ENCODE results near the gene IFITM10. TPM values are rescaled to one million over a fixed set of nuclear protein-coding genes. Genes with fewer than 3 reads are reported as not detected.
A peak's percentile ranks its signal among the peaks of the same experiment; 100 is the strongest.

IFITM10 gene
- total and polyA plus RNA-seq, 5 donors, result 0.25 to 1.0 (median 0.57) TPM

DNA sequence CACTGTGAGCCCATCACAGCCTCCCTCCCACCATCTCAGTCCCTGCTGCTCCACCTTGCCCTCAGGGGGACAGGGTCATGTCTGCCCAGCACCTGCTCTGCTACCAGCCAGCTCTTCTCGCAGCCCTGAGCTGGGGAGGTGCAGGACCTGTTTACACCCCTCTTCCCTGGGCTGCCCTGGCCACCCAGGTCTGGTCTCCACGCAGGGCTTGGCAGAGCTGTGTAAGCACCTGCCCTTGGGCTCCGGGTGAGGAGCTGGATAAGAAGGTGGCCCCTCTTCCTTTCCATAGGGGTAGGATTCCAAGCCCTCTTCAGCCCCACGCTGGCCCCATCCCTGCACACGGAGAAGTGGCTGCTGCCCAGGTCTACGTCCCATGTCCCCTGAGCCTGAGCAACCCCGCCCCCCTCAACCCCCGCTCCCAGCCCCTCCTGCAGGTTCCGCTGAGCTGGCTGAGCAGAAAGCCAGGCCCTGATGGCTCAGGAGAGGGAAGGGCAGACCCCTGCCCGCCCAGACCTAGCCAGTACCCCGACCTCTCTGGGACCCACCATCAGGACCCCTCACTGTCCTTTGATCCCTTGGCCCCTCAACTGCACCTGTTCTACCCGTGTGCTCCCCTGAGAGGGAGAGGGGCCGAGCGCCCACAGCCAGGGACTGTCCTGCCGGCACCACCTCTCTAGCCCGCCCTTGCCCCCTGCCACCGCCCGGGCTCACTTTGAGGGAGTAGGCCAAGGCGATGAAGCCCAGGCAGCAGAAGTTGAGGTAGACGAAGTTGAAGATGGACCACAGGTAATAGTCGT is 3.2 kb downstream of the IFITM10 start:
- Histone ChIP-seq H3K27me3 (ENCODE audit: control insufficient read depth, insufficient read depth) (no peaks in the 10 kb centered on the region), H3K4me1 (ENCODE audit: control insufficient read depth, insufficient read depth, low read length) (peaks cover 9% of the 10 kb centered on the region), H3K27ac (ENCODE audit: low read length) (no peak overlapping the region), H3K4me3 (ENCODE audit: low read length) (no peak overlapping the region), H3K9me3 (ENCODE audit: control insufficient read depth, low read length) (no peaks in the 10 kb centered on the region)
- intact Hi-C loops (cut with DNase I), result no loop called here
- WGBS, result 87% methylated on average over 21 of the region's 21 CpGs
- ATAC-seq (no peak), DNase-seq (no peak)

GRCh38 chr11:1746511-1746931 is 3.9 kb downstream of the IFITM10 start:
- no peak overlapping the region for H3K4me3 ChIP-seq (ENCODE audit: low read length)

GRCh38 chr11:1745701-1746320 is 4.6 kb downstream of the IFITM10 start:
- intact Hi-C loops (cut with DNase I), result no loop called here
- H3K27ac ChIP-seq (ENCODE audit: low read length), result no peak overlapping the region
- peaks cover 9% of the 10 kb centered on the region for H3K4me1 ChIP-seq (ENCODE audit: control insufficient read depth, insufficient read depth, low read length)
- no peak for DNase-seq
- no peak for ATAC-seq
- no peaks in the 10 kb centered on the region for H3K27me3 ChIP-seq (ENCODE audit: control insufficient read depth, insufficient read depth)
- H3K4me3 ChIP-seq (ENCODE audit: low read length), result no peak overlapping the region
- WGBS, result 94% methylated on average over 14 of the region's 14 CpGs
- H3K9me3 ChIP-seq (ENCODE audit: control insufficient read depth, low read length), result no peaks in the 10 kb centered on the region

More at GRCh38 chr11:1746511-1746931, 3.9 kb downstream of the IFITM10 start:
- Histone ChIP-seq H3K4me1 (ENCODE audit: control insufficient read depth, insufficient read depth, low read length) (peaks cover 9% of the 10 kb centered on the region), H3K9me3 (ENCODE audit: control insufficient read depth, low read length) (no peaks in the 10 kb centered on the region), H3K27me3 (ENCODE audit: control insufficient read depth, insufficient read depth) (no peaks in the 10 kb centered on the region), H3K27ac (ENCODE audit: low read length) (no peak overlapping the region)
- 89% methylated on average over 22 of the region's 22 CpGs for WGBS
- ATAC-seq, result no peak
- peak in 2 of 3 donors; percentile 55 to 57 for DNase-seq
- intact Hi-C loops (cut with DNase I), result no loop called here

- DNase-seq (peak in 1 of 3 donors; percentile 43), ATAC-seq (no peak)
These were observed 5.3 kb downstream of the IFITM10 start for GRCh38 chr11:1744891-1745700.

DNA sequence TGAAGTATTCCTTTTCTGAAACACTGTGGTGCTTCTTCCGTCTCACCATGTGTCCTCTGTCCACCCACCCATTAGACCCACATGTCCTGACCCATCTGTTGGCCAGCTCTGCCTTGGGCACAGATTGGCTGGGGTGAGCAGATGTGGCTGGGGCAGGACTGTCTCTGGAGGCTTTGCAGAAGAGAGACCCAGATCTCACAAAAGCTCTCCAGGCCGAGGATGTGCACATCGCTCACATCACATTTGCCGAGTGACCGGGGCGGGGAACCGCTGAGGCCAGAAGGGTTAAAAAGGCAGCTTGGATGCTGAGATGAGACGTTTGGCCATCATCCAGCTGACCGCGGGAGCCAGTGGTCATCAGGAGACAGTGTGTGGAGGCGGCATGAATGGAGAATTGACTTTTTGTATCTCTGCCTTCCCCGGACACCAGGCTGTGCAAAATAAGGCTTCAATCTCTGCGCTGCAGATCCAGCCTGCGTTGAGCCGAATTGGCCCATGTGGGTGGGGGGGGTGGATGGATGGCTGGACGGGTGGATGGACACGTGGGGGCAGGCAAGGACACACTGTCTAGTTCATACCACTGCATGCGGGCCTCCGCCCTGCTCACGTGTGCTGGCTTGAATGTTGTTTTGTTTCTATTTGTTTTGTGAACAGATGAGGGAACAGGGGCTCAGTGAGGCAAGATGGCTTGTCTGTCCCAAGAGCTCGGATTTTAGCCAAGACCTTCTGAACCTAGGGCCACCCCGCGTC is 6.1 kb downstream of the IFITM10 start:
- no peaks in the 10 kb centered on the region for H3K27me3 ChIP-seq (ENCODE audit: control insufficient read depth, insufficient read depth)
- WGBS, result 52% methylated on average over 23 of the region's 23 CpGs
- no peak overlapping the region for H3K4me3 ChIP-seq (ENCODE audit: low read length)
- DNase-seq (peak in 1 of 3 donors; percentile 58), ATAC-seq (peak; percentile 17 to 27)
- no peak overlapping the region for H3K27ac ChIP-seq (ENCODE audit: low read length)
- H3K9me3 ChIP-seq (ENCODE audit: control insufficient read depth, low read length), result no peaks in the 10 kb centered on the region
- intact Hi-C loops (cut with DNase I), result no loop called here
- H3K4me1 ChIP-seq (ENCODE audit: control insufficient read depth, insufficient read depth, low read length), result no peaks in the 10 kb centered on the region

More at GRCh38 chr11:1744891-1745700, 5.3 kb downstream of the IFITM10 start:
- Histone ChIP-seq H3K27me3 (ENCODE audit: control insufficient read depth, insufficient read depth) (no peaks in the 10 kb centered on the region), H3K9me3 (ENCODE audit: control insufficient read depth, low read length) (no peaks in the 10 kb centered on the region), H3K4me3 (ENCODE audit: low read length) (no peak overlapping the region), H3K27ac (ENCODE audit: low read length) (no peak overlapping the region), H3K4me1 (ENCODE audit: control insufficient read depth, insufficient read depth, low read length) (peaks cover 5% of the 10 kb centered on the region)
- intact Hi-C loops (cut with DNase I), result no loop called here
- WGBS, result 71% methylated on average over 18 of the region's 18 CpGs

- H3K27me3 ChIP-seq (ENCODE audit: control insufficient read depth, insufficient read depth), result no peaks in the 10 kb centered on the region
- DNase-seq (no peak), ATAC-seq (no peak)
- H3K27ac ChIP-seq (ENCODE audit: low read length), result no peak overlapping the region
- H3K4me1 ChIP-seq (ENCODE audit: control insufficient read depth, insufficient read depth, low read length), result no peaks in the 10 kb centered on the region
- intact Hi-C loops (cut with DNase I), result no loop called here
- H3K9me3 ChIP-seq (ENCODE audit: control insufficient read depth, low read length), result no peaks in the 10 kb centered on the region
- WGBS, result 85% methylated on average over 10 of the region's 10 CpGs
- no peak overlapping the region for H3K4me3 ChIP-seq (ENCODE audit: low read length)
These were observed 6.7 kb downstream of the IFITM10 start for GRCh38 chr11:1743585-1744136.

DNA sequence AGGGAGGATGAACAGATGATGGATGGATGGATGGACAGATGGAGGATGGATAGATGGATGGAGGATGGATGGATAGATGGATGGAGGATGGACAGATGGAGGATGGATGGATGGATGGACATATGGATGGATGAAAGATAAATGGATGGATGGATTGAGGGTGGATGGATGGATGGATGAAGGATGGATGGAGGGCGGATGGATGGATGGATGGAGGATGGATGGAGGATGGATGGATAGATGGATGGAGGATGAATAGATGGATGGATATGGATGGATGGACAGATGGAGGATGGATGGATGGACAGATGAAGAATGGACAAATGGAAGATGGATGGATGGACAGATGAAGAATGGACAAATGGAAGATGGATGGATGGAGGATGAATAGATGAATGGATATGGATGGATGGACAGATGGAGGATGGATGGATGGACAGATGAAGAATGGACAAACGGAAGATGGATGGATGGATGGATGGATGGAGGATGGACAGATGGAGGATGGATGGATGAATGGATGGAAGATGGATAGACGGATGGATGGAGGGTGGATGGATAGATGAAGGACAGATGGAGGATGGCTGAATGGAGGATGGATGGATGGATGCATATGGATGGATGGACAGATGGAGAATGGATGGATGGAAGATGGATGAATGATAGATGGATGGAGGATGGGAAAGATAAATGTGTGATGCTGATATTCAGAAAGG is 7.4 kb downstream of the IFITM10 start:
- H3K4me1 ChIP-seq (ENCODE audit: control insufficient read depth, insufficient read depth, low read length), result no peaks in the 10 kb centered on the region
- ATAC-seq (no peak), DNase-seq (no peak)
- no peaks in the 10 kb centered on the region for H3K9me3 ChIP-seq (ENCODE audit: control insufficient read depth, low read length)
- no peak overlapping the region for H3K27ac ChIP-seq (ENCODE audit: low read length)
- WGBS, result 89% methylated on average over 3 of the region's 3 CpGs
- intact Hi-C loops (cut with DNase I), result no loop called here
- no peaks in the 10 kb centered on the region for H3K27me3 ChIP-seq (ENCODE audit: control insufficient read depth, insufficient read depth)
- H3K4me3 ChIP-seq (ENCODE audit: low read length), result no peak overlapping the region

- no peak overlapping the region for H3K27ac ChIP-seq (ENCODE audit: low read length)
- intact Hi-C loops (cut with DNase I), result no loop called here
- H3K4me1 ChIP-seq (ENCODE audit: control insufficient read depth, insufficient read depth, low read length), result no peaks in the 10 kb centered on the region
- H3K27me3 ChIP-seq (ENCODE audit: control insufficient read depth, insufficient read depth), result no peaks in the 10 kb centered on the region
- DNase-seq (no peak), ATAC-seq (no peak)
- H3K9me3 ChIP-seq (ENCODE audit: control insufficient read depth, low read length), result peaks cover under 1% of the 10 kb centered on the region
- WGBS, result 70% methylated on average over 4 of the region's 4 CpGs
- H3K4me3 ChIP-seq (ENCODE audit: low read length), result no peak overlapping the region
These were observed 8.0 kb downstream of the IFITM10 start for GRCh38 chr11:1742371-1742770.

DNA sequence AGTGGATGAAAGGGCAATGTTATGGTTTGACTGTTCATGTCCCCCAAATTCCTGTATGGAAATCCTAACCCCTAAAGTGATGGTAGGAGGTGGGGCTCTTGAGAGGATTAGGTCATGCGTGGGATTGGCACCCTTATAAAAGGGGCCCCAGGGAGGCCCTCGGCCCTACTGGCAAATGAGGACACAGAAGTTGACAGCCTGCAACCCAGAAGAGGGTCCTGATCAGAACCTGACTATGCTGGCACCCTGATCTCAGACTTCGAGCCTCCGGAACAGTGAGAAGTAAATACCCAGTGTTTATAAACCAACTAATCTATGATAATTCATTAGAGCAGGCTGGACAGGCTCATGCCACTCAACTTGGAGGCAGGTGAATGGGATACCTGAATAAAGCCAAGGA is 8.7 kb downstream of the IFITM10 start:
- Histone ChIP-seq H3K4me3 (ENCODE audit: low read length) (no peak overlapping the region), H3K27me3 (ENCODE audit: control insufficient read depth, insufficient read depth) (no peaks in the 10 kb centered on the region), H3K27ac (ENCODE audit: low read length) (no peak overlapping the region), H3K9me3 (ENCODE audit: control insufficient read depth, low read length) (peaks cover 2% of the 10 kb centered on the region), H3K4me1 (ENCODE audit: control insufficient read depth, insufficient read depth, low read length) (no peaks in the 10 kb centered on the region)
- intact Hi-C loops (cut with DNase I), result no loop called here
- DNase-seq, result no peak
- ATAC-seq, result no peak
- WGBS, result 91% methylated on average over 4 of the region's 4 CpGs

Data from right cardiac atrium (tissue), 5 donors.